Mesendoderm (in vitro differentiated cells): ENCODE measurements around the gene EDN2.

ENCODE experiments used
- DNase-seq: peaks from one replicate; pipeline ENCODE4 v3.0.0; 2013
- H2AK5ac ChIP-seq: 2 replicates; pipeline ENCODE4 v1.6.1; 2013; ENCODE audit warnings: low read length, inconsistent platforms
- H2BK120ac ChIP-seq: 2 replicates; pipeline ENCODE4 v1.6.1; 2013; ENCODE audit warnings: low read depth, mild to moderate bottlenecking, low read length, moderate library complexity, mixed read lengths
- H2BK15ac ChIP-seq: replicated peaks from 2 replicates; pipeline ENCODE4 v1.6.1; 2013; ENCODE audit warnings: low read depth, mild to moderate bottlenecking, moderate library complexity
- H2BK5ac ChIP-seq: 2 replicates; pipeline ENCODE4 v1.6.1; 2013; ENCODE audit warnings: low read length, inconsistent platforms
- H3K18ac ChIP-seq: 2 replicates; pipeline ENCODE4 v1.6.1; 2013; ENCODE audit warnings: mild to moderate bottlenecking, low read length, mixed read lengths
- H3K23ac ChIP-seq: one replicate; pipeline ENCODE4 v1.6.1; 2013; ENCODE audit warnings: low read length
- H3K27ac ChIP-seq: 2 replicates; pipeline ENCODE4 v1.5.1; 2013; ENCODE audit warnings: low read depth, mild to moderate bottlenecking, inconsistent platforms, low read length, moderate library complexity
- H3K27me3 ChIP-seq: 2 replicates; pipeline ENCODE4 v1.6.1; 2013; ENCODE audit warnings: low read length, control low read depth, mild to moderate bottlenecking, inconsistent platforms; ENCODE audit not compliant: insufficient read depth, poor library complexity
- H3K36me3 ChIP-seq: 2 replicates; pipeline ENCODE4 v1.6.1; 2013; ENCODE audit warnings: low read length, inconsistent platforms; ENCODE audit not compliant: control insufficient read depth, insufficient read depth
- H3K4ac ChIP-seq: one replicate; pipeline ENCODE4 v1.6.1; 2013; ENCODE audit warnings: low read depth, mild to moderate bottlenecking, low read length, moderate library complexity
- H3K4me1 ChIP-seq: 2 replicates; pipeline ENCODE4 v1.6.1; 2013; ENCODE audit warnings: low read depth, low read length, inconsistent platforms; ENCODE audit not compliant: control insufficient read depth
- H3K4me2 ChIP-seq: 2 replicates; pipeline ENCODE4 v1.6.1; 2013; ENCODE audit warnings: low read length
- H3K4me3 ChIP-seq: 2 replicates; pipeline ENCODE4 v1.5.1; 2013; ENCODE audit warnings: mild to moderate bottlenecking, low read length
- H3K56ac ChIP-seq: one replicate; pipeline ENCODE4 v1.6.1; 2013; ENCODE audit warnings: low read length
- H3K79me1 ChIP-seq: 2 replicates; pipeline ENCODE4 v1.6.1; 2013; ENCODE audit warnings: low read length, inconsistent platforms
- H3K79me2 ChIP-seq: 2 replicates; pipeline ENCODE4 v1.6.1; 2013; ENCODE audit warnings: mild to moderate bottlenecking, low read length; ENCODE audit not compliant: control insufficient read depth, insufficient read depth
- H3K9ac ChIP-seq: 2 replicates; pipeline ENCODE4 v1.6.1; 2013; ENCODE audit warnings: low read length, inconsistent platforms
- H4K5ac ChIP-seq: one replicate; pipeline ENCODE4 v1.6.1; 2013; ENCODE audit warnings: low read length
- H4K8ac ChIP-seq: one replicate; pipeline ENCODE4 v1.6.1; 2013; ENCODE audit warnings: low read depth, mild to moderate bottlenecking, control low read depth, low read length, moderate library complexity
- WGBS: extraction: QIAGEN DNeasy Blood & Tissue Kit; methylation state at CpG from one replicate; pipeline ENCODE4 v1.1.7; 2013; ENCODE audit warnings: low lambda C conversion rate, missing lambda C conversion rate; ENCODE audit not compliant: insufficient coverage; ENCODE audit errors: extremely low coverage; 5-methylcytosine and 5-hydroxymethylcytosine counted together

Gene EDN2

GRCh38 chr1:41496080-41497055 is 11.9 kb upstream of the EDN2 start:
- DNase-seq = peak; percentile 96
- Histone ChIP-seq H3K56ac (peak overlapping the region; percentile 87), H3K4ac (peak overlapping the region; percentile 94), H3K36me3 (no peaks in the 10 kb centered on the region), H3K79me2 (no peaks in the 10 kb centered on the region), H2BK5ac (peak overlapping the region; percentile 30), H3K9ac (peak overlapping the region; percentile 65), H4K5ac (no peak overlapping the region), H3K18ac (peak overlapping the region; percentile 91), H3K4me2 (peak overlapping the region; percentile 35), H3K27me3 (no peaks in the 10 kb centered on the region), H3K23ac (peak overlapping the region; percentile 71), H2BK15ac (no peak overlapping the region), H3K4me3 (no peak overlapping the region), H3K27ac (peak overlapping the region; percentile 72), H3K79me1 (no peaks in the 10 kb centered on the region), H2BK120ac (peak overlapping the region; percentile 83), H4K8ac (peak overlapping the region; percentile 93), H2AK5ac (no peak overlapping the region), H3K4me1 (peaks cover 13% of the 10 kb centered on the region)
- WGBS = no CpG with 5 or more reads among the region's 74 CpGs

GRCh38 chr1:41495210-41495948 is 10.9 kb upstream of the EDN2 start:
- Histone ChIP-seq H3K27ac (no peak overlapping the region), H3K4me3 (no peak overlapping the region), H3K79me1 (no peaks in the 10 kb centered on the region)

GRCh38 chr1:41494351-41495209 is 10.1 kb upstream of the EDN2 start:
- no CpG with 5 or more reads among the region's 17 CpGs for WGBS
- Histone ChIP-seq H3K27ac (no peak overlapping the region), H3K9ac (no peak overlapping the region), H3K4me1 (peaks cover 7% of the 10 kb centered on the region), H3K27me3 (no peaks in the 10 kb centered on the region), H3K56ac (no peak overlapping the region), H4K5ac (no peak overlapping the region), H3K79me1 (no peaks in the 10 kb centered on the region), H3K36me3 (no peaks in the 10 kb centered on the region), H2BK15ac (no peak overlapping the region), H2AK5ac (no peak overlapping the region), H2BK120ac (no peak overlapping the region), H3K4me2 (no peak overlapping the region), H3K79me2 (no peaks in the 10 kb centered on the region), H3K4ac (peak overlapping the region; percentile 64), H4K8ac (no peak overlapping the region), H2BK5ac (no peak overlapping the region), H3K18ac (no peak overlapping the region), H3K4me3 (no peak overlapping the region), H3K23ac (no peak overlapping the region)
- DNase-seq = no peak

More at GRCh38 chr1:41495210-41495948, 10.9 kb upstream of the EDN2 start:
- H3K9ac ChIP-seq = peak overlapping the region; percentile 65
- no peaks in the 10 kb centered on the region for H3K27me3 ChIP-seq
- H3K36me3 ChIP-seq = no peaks in the 10 kb centered on the region
- no peak overlapping the region for H4K5ac ChIP-seq
- H2BK120ac ChIP-seq = no peak overlapping the region
- peak overlapping the region; percentile 35 for H3K4me2 ChIP-seq
- no CpG with 5 or more reads among the region's 19 CpGs for WGBS
- H2BK15ac ChIP-seq = peak overlapping the region; percentile 10
- H2AK5ac ChIP-seq = no peak overlapping the region
- no peak overlapping the region for H2BK5ac ChIP-seq
- H3K4ac ChIP-seq = peak overlapping the region; percentile 64
- H3K4me1 ChIP-seq = peaks cover 9% of the 10 kb centered on the region
- peak; percentile 86 for DNase-seq
- no peaks in the 10 kb centered on the region for H3K79me2 ChIP-seq
- H3K56ac ChIP-seq = peak overlapping the region; percentile 83
- no peak overlapping the region for H3K23ac ChIP-seq
- H3K18ac ChIP-seq = peak overlapping the region; percentile 63
- no peak overlapping the region for H4K8ac ChIP-seq

- H3K79me2 ChIP-seq = no peaks in the 10 kb centered on the region
- no peak overlapping the region for H2BK15ac ChIP-seq
- H3K36me3 ChIP-seq = no peaks in the 10 kb centered on the region
- no peak overlapping the region for H3K56ac ChIP-seq
- no peak overlapping the region for H4K8ac ChIP-seq
- H2AK5ac ChIP-seq = peak overlapping the region; percentile 36
- no peak overlapping the region for H3K18ac ChIP-seq
- H4K5ac ChIP-seq = no peak overlapping the region
- H3K4me3 ChIP-seq = no peak overlapping the region
- no peaks in the 10 kb centered on the region for H3K79me1 ChIP-seq
- no peak overlapping the region for H3K4me2 ChIP-seq
- H2BK120ac ChIP-seq = no peak overlapping the region
- no peak overlapping the region for H3K9ac ChIP-seq
- H3K4me1 ChIP-seq = peaks cover 7% of the 10 kb centered on the region
- H3K27ac ChIP-seq = no peak overlapping the region
- no CpG with 5 or more reads among the region's 9 CpGs for WGBS
- DNase-seq = no peak
- no peaks in the 10 kb centered on the region for H3K27me3 ChIP-seq
- no peak overlapping the region for H3K23ac ChIP-seq
- H2BK5ac ChIP-seq = no peak overlapping the region
- no peak overlapping the region for H3K4ac ChIP-seq
Measured at GRCh38 chr1:41493626-41494350, 9.3 kb upstream of the EDN2 start.

- WGBS = no CpG with 5 or more reads among the region's 5 CpGs
- H3K4ac ChIP-seq = no peak overlapping the region
- no peak overlapping the region for H2AK5ac ChIP-seq
- H3K36me3 ChIP-seq = no peaks in the 10 kb centered on the region
- no peak overlapping the region for H3K27ac ChIP-seq
- H3K23ac ChIP-seq = no peak overlapping the region
- H2BK15ac ChIP-seq = no peak overlapping the region
- H4K5ac ChIP-seq = no peak overlapping the region
- no peaks in the 10 kb centered on the region for H3K27me3 ChIP-seq
- no peak overlapping the region for H2BK5ac ChIP-seq
- peak overlapping the region; percentile 42 for H3K56ac ChIP-seq
- DNase-seq = no peak
- peaks cover 4% of the 10 kb centered on the region for H3K4me1 ChIP-seq
- H3K18ac ChIP-seq = no peak overlapping the region
- no peak overlapping the region for H3K4me3 ChIP-seq
- no peak overlapping the region for H4K8ac ChIP-seq
- no peaks in the 10 kb centered on the region for H3K79me2 ChIP-seq
- no peaks in the 10 kb centered on the region for H3K79me1 ChIP-seq
- no peak overlapping the region for H2BK120ac ChIP-seq
- H3K9ac ChIP-seq = no peak overlapping the region
- no peak overlapping the region for H3K4me2 ChIP-seq
Measured at GRCh38 chr1:41493117-41493536, 8.6 kb upstream of the EDN2 start.
